SKM-1 treated with dmso at 0.1 percent for 144 hours (cell line): ENCODE measurements around the gene FOCAD.

Experiments
- DNase-seq: peaks from one replicate; lab custom pipeline; 2025; ENCODE audit not compliant: unreplicated experiment; lab: John Stamatoyannopoulos, UW

FOCAD gene

GRCh38 chr9:20948703-20949102 lies 264.6 kb downstream of the FOCAD start:
- DNase-seq, result no peak

DNA sequence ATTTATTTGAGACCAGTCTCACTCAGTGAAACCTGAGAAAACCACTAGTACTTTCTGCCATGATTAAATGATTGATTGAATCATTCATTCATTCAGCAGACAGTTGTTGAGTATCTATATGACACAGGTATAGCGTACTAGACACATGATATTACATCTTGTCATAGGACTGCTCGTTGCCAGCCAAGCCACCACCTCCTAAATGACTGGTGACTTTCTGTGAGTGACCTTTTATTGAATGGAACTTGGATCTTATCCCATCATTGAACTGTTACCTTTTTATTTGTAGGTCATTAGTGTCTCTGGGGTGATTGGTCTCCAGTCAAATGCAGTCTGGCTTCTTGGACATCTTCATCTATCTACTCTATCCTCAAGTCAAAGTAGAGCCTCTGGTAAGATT lies 266.6 kb downstream of the FOCAD start:
- no peak for DNase-seq

- DNase-seq, result no peak
These were observed 278.6 kb downstream of the FOCAD start for GRCh38 chr9:20962536-20963225.

DNA sequence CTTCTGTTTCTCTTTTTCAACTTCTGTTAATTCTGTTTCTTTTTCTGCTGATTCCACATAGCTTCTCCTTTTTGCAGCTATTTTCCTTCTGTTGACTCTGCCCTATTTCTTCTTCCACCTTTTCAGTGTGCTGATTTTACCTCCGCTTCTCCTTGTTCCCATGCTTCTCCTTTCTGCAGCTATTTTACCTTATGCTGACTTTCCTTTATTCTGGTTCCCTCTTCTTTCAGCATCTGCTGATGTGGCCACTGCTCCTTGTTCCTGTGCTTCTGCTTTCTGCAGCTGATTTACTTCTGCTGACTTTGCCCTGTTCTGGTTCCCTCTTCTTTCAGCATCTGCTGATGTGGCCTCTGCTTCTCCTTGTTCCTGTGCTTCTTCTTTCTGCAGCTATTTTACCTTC lies 288.6 kb downstream of the FOCAD start:
- no peak for DNase-seq

GRCh38 chr9:20973246-20973947 lies 289.3 kb downstream of the FOCAD start:
- peak; percentile 47 for DNase-seq

GRCh38 chr9:20974191-20974938 lies 290.3 kb downstream of the FOCAD start:
- peak; percentile 13 for DNase-seq

- DNase-seq, result no peak
These were observed 294.2 kb downstream of the FOCAD start for GRCh38 chr9:20978249-20978648.

DNA sequence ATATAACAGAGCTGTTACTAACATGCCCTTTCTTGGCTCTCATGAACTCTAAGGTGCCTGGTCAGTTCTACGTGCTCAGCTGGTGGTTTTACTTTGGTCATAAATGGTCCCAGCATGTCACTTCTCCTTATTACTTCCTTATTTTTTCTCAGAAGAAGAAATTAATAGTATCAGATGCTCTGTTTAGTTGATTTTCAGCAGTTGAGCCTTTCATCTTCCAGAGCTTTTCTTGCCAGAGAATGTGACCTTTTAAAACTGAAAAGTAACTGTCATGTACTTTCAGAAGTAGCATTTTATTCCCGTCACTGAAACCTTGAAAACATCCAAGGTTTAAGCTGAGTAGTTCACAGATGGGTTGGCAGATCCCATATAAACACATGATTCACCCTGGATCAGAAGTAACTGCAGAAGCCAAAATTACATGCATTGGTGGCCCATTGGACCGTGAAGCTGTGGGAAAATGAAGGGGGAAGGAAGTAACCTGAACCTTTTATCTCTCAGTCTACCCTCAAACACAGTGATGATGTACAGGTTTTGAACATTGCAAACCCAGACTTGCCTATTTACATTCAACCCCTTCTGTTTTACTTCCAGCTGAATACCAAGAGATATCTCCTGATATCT lies 296.9 kb downstream of the FOCAD start:
- peak; percentile 72 for DNase-seq

DNA sequence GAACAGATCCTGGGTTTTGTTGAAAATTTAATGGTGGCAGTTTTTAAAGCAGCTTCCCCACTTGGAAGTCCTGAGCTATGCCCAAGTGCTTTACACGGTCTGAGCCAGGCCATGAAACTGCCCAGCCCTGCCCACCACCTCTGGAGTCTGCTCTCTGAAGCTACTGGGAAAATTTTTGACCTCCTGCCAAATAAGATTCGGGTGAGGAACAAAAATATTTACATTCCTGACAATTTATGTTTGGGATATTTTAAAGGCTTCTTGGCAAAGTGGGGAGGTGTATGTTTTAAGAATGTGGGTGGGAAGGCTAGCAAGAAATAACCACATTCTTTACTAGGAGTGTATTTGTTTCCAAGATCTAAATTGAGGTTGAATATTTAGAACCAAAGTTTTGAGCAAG lies 297.4 kb downstream of the FOCAD start:
- no peak for DNase-seq

DNA sequence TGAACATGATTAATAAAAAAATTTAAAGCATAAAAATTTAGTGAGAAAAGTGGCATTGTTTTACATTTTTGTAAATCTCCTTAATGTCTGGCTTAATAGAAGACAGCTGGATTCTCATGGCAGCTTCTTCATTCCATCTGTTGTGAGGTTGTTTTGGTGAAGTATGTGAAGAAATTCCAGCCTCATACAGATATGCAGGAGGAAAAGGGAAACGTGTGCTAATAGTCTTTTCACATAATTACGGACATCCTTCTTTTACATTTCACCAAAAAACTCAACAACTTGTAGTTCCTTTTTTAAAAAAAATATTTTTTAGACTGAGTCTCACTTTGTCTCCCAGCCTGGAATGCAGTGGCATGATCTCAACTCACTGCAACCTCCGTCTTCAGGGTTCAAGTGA lies 300.4 kb downstream of the FOCAD start:
- DNase-seq, result no peak

GRCh38 chr9:20985851-20986600 lies 302.0 kb downstream of the FOCAD start:
- no peak for DNase-seq

- no peak for DNase-seq
These were observed 303.5 kb downstream of the FOCAD start for GRCh38 chr9:20987521-20987920.

DNA sequence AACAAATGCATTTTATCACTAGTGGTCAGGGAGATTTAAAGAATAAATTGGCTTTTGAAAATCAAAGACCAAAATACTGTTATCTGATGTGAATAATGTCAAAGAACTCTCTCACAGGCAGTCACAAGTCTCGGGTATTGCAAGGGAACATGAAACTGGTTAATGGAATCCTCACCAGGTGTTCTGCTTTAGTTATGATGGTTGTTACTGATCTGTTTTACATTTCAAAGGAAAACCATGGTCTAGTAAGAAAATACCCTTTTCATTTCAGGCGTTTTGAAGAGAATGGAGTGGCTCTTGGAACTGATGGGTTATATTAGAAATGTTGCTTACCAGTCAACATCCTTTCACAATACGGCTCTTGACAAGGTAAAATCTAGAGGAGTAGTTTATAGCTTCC lies 304.0 kb downstream of the FOCAD start:
- no peak for DNase-seq

DNA sequence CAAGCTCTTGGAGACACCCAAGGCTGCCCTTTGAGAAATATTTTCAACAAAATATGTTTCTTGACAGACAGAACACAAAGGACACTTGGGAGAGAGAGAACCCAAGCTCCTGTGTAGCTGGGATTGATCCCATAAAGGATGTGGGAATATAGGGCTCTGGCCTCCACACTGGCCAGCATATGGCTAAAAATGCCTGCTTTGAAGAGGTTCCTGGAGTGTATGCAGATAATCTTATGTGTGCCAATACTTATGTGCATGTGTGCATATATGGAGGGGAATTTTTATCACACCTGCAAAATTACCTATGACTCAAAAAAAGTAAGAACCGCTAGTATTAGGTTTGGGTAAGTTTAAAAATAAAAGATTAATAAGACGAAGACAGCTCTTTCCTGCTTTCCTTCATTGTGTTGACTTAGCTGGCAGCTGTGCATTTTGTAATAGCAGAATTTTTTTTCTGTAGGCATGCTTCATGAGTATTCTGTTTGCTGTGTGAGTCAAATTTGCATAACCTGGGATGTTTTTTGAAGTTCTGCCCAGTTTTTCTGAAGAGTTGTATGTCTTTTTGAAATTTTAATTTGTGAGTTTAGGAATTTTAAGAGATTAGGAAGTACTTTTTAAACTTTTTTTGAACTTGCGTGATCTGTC lies 304.7 kb downstream of the FOCAD start:
- DNase-seq, result no peak

DNA sequence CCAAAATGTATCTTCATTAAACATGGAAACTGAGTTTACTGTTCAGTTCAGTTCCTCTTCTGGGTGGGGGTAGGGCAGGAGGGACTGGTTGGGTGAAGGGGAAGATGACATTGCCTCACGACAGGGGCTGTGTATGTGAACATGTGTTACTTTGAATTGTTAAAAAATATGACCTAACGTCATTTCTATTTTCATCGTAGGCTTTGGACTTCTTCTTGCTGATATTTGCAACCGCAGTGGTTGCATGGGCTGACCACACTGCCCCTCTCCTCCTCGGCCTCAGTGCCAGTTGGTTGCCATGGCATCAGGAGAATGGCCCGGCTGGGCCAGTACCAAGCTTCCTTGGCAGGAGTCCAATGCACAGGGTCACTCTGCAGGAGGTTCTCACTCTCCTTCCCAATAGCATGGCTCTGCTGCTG lies 305.9 kb downstream of the FOCAD start:
- DNase-seq, result peak; percentile 88

DNA sequence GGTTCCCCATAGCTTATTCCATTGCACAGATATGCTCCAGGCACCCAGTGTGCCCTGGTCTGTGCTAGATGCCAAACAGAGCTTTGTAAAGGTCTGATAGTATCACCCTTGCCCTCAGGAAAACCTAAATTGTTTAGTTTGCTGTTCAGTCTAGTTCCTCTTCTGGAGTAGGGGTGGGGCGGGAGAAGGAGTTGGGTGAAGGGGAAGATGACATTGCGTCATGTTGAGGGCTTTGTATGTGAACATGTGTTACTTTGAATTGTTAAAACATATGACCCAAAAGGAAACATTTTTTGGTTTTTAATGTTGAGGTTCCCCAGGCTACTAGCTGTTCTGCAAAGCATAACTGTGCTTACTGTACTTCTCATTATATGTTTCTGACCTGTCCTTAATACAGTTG lies 306.8 kb downstream of the FOCAD start:
- DNase-seq, result peak; percentile 87

GRCh38 chr9:20994486-20994885 lies 310.4 kb downstream of the FOCAD start:
- no peak for DNase-seq

DNA sequence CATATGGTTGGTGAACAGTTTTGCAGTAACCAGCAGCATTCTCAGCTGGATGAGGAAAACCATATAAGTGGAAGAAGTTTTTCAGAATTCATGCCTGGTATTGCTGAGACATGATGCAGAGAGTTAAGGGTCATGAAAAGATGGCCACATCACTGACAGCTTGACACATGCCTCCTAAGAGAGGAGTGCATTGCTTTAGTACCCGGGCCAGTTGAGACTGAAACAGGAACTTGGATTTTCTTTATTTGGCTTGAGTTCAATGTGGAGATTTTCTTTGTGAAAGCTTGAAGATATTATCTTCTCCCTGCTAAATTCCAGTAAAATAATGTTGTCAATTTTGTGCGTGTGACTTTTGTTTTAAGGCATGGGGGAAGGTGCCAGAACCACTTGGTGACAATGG lies 311.6 kb downstream of the FOCAD start:
- DNase-seq, result no peak

DNA sequence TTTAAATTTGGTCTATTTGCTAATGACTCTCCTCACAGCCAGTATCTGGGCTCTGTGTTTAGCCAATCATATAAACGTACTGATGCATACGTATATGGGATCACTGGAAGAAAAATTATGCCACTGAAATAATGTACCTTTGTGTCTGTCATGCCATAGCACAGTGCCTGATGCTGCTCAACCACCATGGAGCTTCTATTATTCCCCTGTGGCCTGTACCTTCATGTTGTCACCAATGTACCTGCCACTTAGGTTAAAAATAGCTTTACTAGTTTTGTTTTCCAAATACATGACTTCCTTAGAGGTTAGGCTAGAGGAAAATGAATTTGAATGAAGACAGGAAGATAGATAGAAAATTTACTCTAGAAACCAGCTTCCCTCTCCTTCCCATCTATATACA lies 312.8 kb downstream of the FOCAD start:
- no peak for DNase-seq

- peak; percentile 40 for DNase-seq
These were observed 313.5 kb downstream of the FOCAD start for GRCh38 chr9:20997503-20998076.
